ENCODE data around the gene MEIS1. TPM values are rescaled to one million over a fixed set of nuclear protein-coding genes. Genes with fewer than 3 reads are reported as not detected.

The MEIS1 gene
- total RNA-seq, 1 experiment from 2014 or later, result 9.1 TPM

DNA sequence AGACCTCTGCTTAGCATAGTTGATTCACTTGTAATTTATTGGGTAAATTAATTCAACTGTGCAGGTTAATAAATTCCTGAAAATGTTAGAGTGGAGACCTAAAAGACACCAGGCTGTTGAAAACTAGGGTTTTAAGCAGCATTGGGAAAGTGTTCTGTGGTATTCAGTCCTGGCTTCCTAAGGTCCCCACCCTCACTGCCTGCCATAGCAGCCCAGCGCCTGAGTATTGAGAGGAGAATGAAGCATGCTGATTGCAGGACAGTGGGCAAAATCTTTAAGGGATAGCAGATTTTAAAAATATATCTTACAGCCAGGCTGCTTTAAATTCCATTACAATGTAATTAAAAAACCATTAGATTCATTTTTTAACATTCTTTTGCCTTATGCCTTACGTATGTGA is 20.6 kb downstream of the MEIS1 start:
- no peaks in the 10 kb centered on the region for H3K4me1 ChIP-seq (replicated peaks; ENCODE audit: insufficient read depth)
- H3K27ac ChIP-seq, result no peak overlapping the region
- no peaks in the 10 kb centered on the region for H3K9me2 ChIP-seq (ENCODE audit: insufficient read depth)
- TF ChIP-seq EZH2 (IDR thresholded peaks at IDR 0.05; ENCODE audit: low read depth) (no peak), CTCF (conservative IDR thresholded peaks at IDR 0.05) (no peak)
- no peaks in the 10 kb centered on the region for H3K79me2 ChIP-seq (ENCODE audit: low read depth)
- no peak for DNase-seq
- H3F3A ChIP-seq (ENCODE audit: insufficient read depth, low read depth), result no peaks in the 10 kb centered on the region
- no peaks in the 10 kb centered on the region for H4K20me1 ChIP-seq (ENCODE audit: insufficient read depth)
- H3K4me3 ChIP-seq, result no peak overlapping the region
- H2AFZ ChIP-seq, result no peak overlapping the region
- ChIA-PET CTCF (no interaction called here), POLR2A (ENCODE audit: unreplicated experiment) (no interaction called here)
- no peaks in the 10 kb centered on the region for H3K27me3 ChIP-seq (ENCODE audit: insufficient read depth, low read depth)
- H3K36me3 ChIP-seq (ENCODE audit: low read depth), result no peaks in the 10 kb centered on the region
- no TSS peak for BruUV-seq (replicated peaks)
- H3K4me2 ChIP-seq, result no peak overlapping the region
- intact Hi-C loops (cut with micrococcal nuclease; ENCODE audit: unreplicated experiment), result no loop called here
- no peaks in the 10 kb centered on the region for H3K9me3 ChIP-seq (ENCODE audit: insufficient read depth, low read depth)

DNA sequence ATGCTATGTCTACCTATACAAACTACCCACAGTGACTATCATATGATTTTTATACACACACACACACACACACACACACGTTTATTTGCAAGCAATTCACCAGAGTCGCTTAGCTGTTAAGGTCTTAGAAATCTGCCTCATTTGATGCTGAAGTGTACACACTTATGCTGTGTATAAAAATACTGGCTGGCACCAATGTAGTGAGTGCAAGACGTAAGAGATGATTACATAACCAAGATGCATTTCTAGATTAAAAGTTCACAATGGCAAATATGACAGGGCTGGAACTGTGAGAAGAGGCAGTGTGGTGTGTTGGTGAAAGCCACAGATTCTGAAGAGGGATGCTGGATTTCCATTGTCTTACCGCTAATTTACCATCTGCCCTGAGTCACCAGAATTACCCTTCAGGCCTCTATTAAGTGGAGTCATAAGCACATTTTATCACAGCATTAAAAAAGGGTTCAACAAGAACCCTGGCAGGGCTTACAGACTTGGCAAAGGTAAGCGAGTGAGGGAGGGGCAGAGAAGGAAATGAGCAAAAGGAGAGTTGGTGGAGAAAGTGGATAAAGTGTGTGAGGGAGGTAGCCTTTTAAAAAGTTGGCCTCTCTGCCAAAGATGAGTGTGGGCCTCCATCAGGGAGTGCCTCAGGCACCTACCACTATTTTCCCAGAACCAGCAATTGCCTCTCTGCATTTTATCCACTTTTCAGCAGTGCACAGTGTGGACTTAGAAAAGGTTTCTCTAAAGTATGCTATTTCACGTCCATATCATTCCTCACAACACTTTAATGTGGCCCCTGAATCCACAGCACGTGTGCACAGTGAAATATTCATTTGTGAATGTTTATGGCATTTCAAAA is 21.5 kb downstream of the MEIS1 start:
- no peak overlapping the region for H3K27ac ChIP-seq
- H3K4me2 ChIP-seq, result no peak overlapping the region

GRCh38 chr2:66457545-66457944 is 22.6 kb downstream of the MEIS1 start:
- Histone ChIP-seq H3K79me2 (ENCODE audit: low read depth) (no peaks in the 10 kb centered on the region), H4K20me1 (ENCODE audit: insufficient read depth) (no peaks in the 10 kb centered on the region), H3K36me3 (ENCODE audit: low read depth) (no peaks in the 10 kb centered on the region), H3K9me2 (ENCODE audit: insufficient read depth) (no peaks in the 10 kb centered on the region), H3K27ac (no peak overlapping the region), H2AFZ (no peak overlapping the region), H3K4me1 (replicated peaks; ENCODE audit: insufficient read depth) (no peaks in the 10 kb centered on the region), H3K4me2 (no peak overlapping the region), H3F3A (ENCODE audit: insufficient read depth, low read depth) (no peaks in the 10 kb centered on the region), H3K27me3 (ENCODE audit: insufficient read depth, low read depth) (no peaks in the 10 kb centered on the region), H3K9me3 (ENCODE audit: insufficient read depth, low read depth) (no peaks in the 10 kb centered on the region), H3K4me3 (no peak overlapping the region)
- no TSS peak for BruUV-seq (replicated peaks)
- TF ChIP-seq CTCF (conservative IDR thresholded peaks at IDR 0.05), result no peak
- no peak for TF ChIP-seq EZH2 (IDR thresholded peaks at IDR 0.05; ENCODE audit: low read depth)
- ChIA-PET CTCF (no interaction called here), POLR2A (ENCODE audit: unreplicated experiment) (interaction anchor here (0.7 kb wide), 1 partner anchor 338 kb away, joined by 3 read pairs; no protein-coding TSS in a partner anchor)
- intact Hi-C loops (cut with micrococcal nuclease; ENCODE audit: unreplicated experiment), result no loop called here
- no peak for DNase-seq

More for the DNA sequence above, 21.5 kb downstream of the MEIS1 start:
- TF ChIP-seq EZH2 (IDR thresholded peaks at IDR 0.05; ENCODE audit: low read depth), result no peak
- TF ChIP-seq CTCF (conservative IDR thresholded peaks at IDR 0.05), result no peak
- no peaks in the 10 kb centered on the region for H3F3A ChIP-seq (ENCODE audit: insufficient read depth, low read depth)
- no peak for DNase-seq
- H4K20me1 ChIP-seq (ENCODE audit: insufficient read depth), result no peaks in the 10 kb centered on the region
- CTCF ChIA-PET, result no interaction called here
- H2AFZ ChIP-seq, result no peak overlapping the region
- H3K9me3 ChIP-seq (ENCODE audit: insufficient read depth, low read depth), result no peaks in the 10 kb centered on the region
- H3K36me3 ChIP-seq (ENCODE audit: low read depth), result no peaks in the 10 kb centered on the region
- BruUV-seq (replicated peaks), result no TSS peak
- intact Hi-C loops (cut with micrococcal nuclease; ENCODE audit: unreplicated experiment), result no loop called here
- no peaks in the 10 kb centered on the region for H3K9me2 ChIP-seq (ENCODE audit: insufficient read depth)
- no peak overlapping the region for H3K4me3 ChIP-seq
- no peaks in the 10 kb centered on the region for H3K79me2 ChIP-seq (ENCODE audit: low read depth)
- H3K27me3 ChIP-seq (ENCODE audit: insufficient read depth, low read depth), result no peaks in the 10 kb centered on the region
- no peaks in the 10 kb centered on the region for H3K4me1 ChIP-seq (replicated peaks; ENCODE audit: insufficient read depth)
- POLR2A ChIA-PET (ENCODE audit: unreplicated experiment), result no interaction called here
